RWPE2 (cell line): ENCODE data around the gene PPP1R1B.

Source experiments
- ATAC-seq: fragments of 200-7000 bp; cut with Tn5 transposase; 3 replicates; pipeline ENCODE4 v1.9.1; 2021; ENCODE audit warnings: low read depth
- DNase-seq: peaks from one replicate; pipeline ENCODE4 v3.0.0-alpha.2; 2020; ENCODE audit warnings: low spot score
- H3K27ac ChIP-seq: fragments of 450-650 bp; 2 replicates; pipeline ENCODE4 v1.5.1; 2017; ENCODE audit warnings: mild to moderate bottlenecking; ENCODE audit not compliant: poor library complexity, severe bottlenecking
- H3K27me3 ChIP-seq: fragments of 250-450 bp; sonication (Bioruptor Pico); 2 replicates; pipeline ENCODE4 v1.5.1; 2021; ENCODE audit warnings: mild to moderate bottlenecking, moderate library complexity; ENCODE audit not compliant: insufficient read depth, poor library complexity, severe bottlenecking
- H3K36me3 ChIP-seq: fragments of 250-450 bp; sonication (Bioruptor Pico); 2 replicates; pipeline ENCODE4 v1.5.1; 2020; ENCODE audit warnings: low read depth, mild to moderate bottlenecking, moderate library complexity
- H3K4me1 ChIP-seq: fragments of 250-450 bp; sonication (Bioruptor Pico); 2 replicates; pipeline ENCODE4 v1.5.1; 2021; ENCODE audit warnings: mild to moderate bottlenecking, moderate library complexity; ENCODE audit not compliant: insufficient read depth, poor library complexity, severe bottlenecking
- H3K4me3 ChIP-seq: fragments of 250-450 bp; sonication (Bioruptor Pico); 2 replicates; pipeline ENCODE4 v1.5.1; 2021; ENCODE audit warnings: mild to moderate bottlenecking, moderate library complexity; ENCODE audit not compliant: severe bottlenecking
- H3K9me3 ChIP-seq: fragments of 250-450 bp; sonication (Bioruptor Pico); 2 replicates; pipeline ENCODE4 v1.5.1; 2021; ENCODE audit warnings: mild to moderate bottlenecking, moderate library complexity; ENCODE audit not compliant: severe bottlenecking
- CTCF ChIP-seq: fragments of 450-650 bp; IDR thresholded peaks from one replicate; pipeline ENCODE4 v1.5.1; 2017; ENCODE audit warnings: mild to moderate bottlenecking, moderate library complexity; ENCODE audit not compliant: poor library complexity, severe bottlenecking

Gene PPP1R1B

DNA sequence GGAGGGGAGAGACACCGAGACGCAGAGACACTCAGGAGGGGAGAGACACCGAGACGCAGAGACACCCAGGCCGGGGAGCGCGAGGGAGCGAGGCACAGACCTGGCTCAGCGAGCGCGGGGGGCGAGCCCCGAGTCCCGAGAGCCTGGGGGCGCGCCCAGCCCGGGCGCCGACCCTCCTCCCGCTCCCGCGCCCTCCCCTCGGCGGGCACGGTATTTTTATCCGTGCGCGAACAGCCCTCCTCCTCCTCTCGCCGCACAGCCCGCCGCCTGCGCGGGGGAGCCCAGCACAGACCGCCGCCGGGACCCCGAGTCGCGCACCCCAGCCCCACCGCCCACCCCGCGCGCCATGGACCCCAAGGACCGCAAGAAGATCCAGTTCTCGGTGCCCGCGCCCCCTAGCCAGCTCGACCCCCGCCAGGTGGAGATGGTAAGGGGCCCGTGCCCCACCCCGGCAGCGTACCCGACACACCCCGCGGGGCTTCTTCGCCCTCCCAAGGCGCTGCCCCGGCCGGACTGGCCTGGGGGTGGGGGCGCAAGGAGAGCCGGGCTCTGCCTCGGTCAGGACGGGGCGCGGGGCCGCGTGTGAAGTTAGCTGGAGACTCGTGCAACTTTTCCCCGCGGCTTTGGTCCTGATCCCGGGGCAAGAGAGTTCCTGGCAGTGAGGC is 427 bp downstream of the PPP1R1B start:
- DNase-seq (no peak), ATAC-seq (no peak)
- peak overlapping the region; percentile 10 for H3K4me3 ChIP-seq
- TF ChIP-seq CTCF: no peak
- H3K27me3 ChIP-seq: peaks cover 10% of the 10 kb centered on the region
- H3K27ac ChIP-seq: no peak overlapping the region
- no peaks in the 10 kb centered on the region for H3K36me3 ChIP-seq
- H3K4me1 ChIP-seq: peaks cover 15% of the 10 kb centered on the region
- H3K9me3 ChIP-seq: no peaks in the 10 kb centered on the region

DNA sequence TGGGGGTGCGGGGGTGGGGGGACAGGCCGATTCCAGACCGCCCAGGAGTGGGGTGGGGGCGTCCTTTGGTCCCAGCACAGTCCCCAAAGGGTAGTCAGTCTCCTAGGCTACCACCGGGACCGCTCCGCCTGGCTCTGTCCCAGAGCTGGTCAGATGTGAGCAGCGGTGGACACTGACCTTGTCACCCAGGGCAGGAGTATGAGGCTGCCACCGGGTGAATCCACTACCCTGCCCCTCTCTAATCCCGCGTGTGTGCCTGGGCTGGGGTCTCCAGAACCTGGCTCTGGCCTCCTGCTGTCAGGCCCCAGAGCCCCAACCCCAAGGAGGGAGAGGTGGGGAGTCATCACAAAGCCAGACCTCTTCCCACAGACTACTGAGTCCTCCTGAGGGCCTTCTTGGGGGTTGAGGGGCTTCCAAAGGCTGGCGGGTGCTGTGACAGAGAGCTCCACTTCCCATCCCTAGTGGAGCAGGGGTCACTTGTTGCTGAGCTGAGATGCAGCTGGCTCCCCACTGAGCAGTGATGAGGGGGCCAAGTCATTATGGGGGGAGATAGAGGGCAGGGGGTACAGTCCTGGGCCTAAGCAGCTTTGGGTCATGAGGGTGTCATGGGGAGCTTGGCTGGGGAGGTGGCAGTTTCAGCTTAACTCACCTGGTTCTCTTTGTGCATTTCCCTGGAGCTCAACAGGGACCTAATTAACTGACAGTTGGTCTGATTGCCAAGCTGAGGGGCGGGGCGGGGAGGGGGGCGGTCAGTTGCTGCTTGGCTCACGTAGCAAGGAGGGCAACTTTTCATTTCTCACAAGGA is 1.2 kb downstream of the PPP1R1B start:
- Histone ChIP-seq H3K27me3 (peaks cover 10% of the 10 kb centered on the region), H3K4me1 (peaks cover 15% of the 10 kb centered on the region), H3K27ac (no peak overlapping the region), H3K9me3 (no peaks in the 10 kb centered on the region), H3K4me3 (no peak overlapping the region), H3K36me3 (no peaks in the 10 kb centered on the region)
- no peak for TF ChIP-seq CTCF
- DNase-seq (no peak), ATAC-seq (no peak)

GRCh38 chr17:39628655-39629493 is 2.1 kb downstream of the PPP1R1B start:
- no peaks in the 10 kb centered on the region for H3K9me3 ChIP-seq
- H3K4me1 ChIP-seq: peaks cover 15% of the 10 kb centered on the region
- DNase-seq (no peak), ATAC-seq (no peak)
- H3K27ac ChIP-seq: no peak overlapping the region
- peaks cover 10% of the 10 kb centered on the region for H3K27me3 ChIP-seq
- no peaks in the 10 kb centered on the region for H3K36me3 ChIP-seq
- H3K4me3 ChIP-seq: no peak overlapping the region
- no peak for TF ChIP-seq CTCF

- ATAC-seq: no peak
- H3K9me3 ChIP-seq: no peaks in the 10 kb centered on the region
- no peak for DNase-seq
- H3K4me3 ChIP-seq: no peak overlapping the region
- H3K27ac ChIP-seq: no peak overlapping the region
- H3K27me3 ChIP-seq: peaks cover 10% of the 10 kb centered on the region
- H3K4me1 ChIP-seq: peaks cover 15% of the 10 kb centered on the region
- TF ChIP-seq CTCF: no peak
- no peaks in the 10 kb centered on the region for H3K36me3 ChIP-seq
These were observed 2.7 kb downstream of the PPP1R1B start for GRCh38 chr17:39629494-39629880.
